Gastrocnemius medialis (tissue), 4 donors: ENCODE results near the gene SPRN.

Experiments used
- POLR2A ChIP-seq, 2 donors: fragments of 450-650 bp; IDR thresholded peaks; one replicate each; pipeline ENCODE4 v1.6.1; 2017; ENCODE audit warnings: antibody characterized with exemption in 2 of 2, mild to moderate bottlenecking in 2 of 2, moderate library complexity in 2 of 2
- TF ChIP-seq, protein P1 (sequence below), 5 experiments: fragments of 450-650 bp in 3 of 5; fragments of 200-600 bp in 2 of 5; sonication (generic) in 2 of 5; IDR thresholded peaks in 4 of 5; conservative IDR thresholded peaks in 1 of 5; 1 replicate in 4 of 5; 2 replicates in 1 of 5; pipeline ENCODE4 v1.5.1; 2016 to 2019; ENCODE audit warnings: antibody characterized with exemption in 5 of 5, mild to moderate bottlenecking in 3 of 5, moderate library complexity in 3 of 5

- TF ChIP-seq, protein P1, sequence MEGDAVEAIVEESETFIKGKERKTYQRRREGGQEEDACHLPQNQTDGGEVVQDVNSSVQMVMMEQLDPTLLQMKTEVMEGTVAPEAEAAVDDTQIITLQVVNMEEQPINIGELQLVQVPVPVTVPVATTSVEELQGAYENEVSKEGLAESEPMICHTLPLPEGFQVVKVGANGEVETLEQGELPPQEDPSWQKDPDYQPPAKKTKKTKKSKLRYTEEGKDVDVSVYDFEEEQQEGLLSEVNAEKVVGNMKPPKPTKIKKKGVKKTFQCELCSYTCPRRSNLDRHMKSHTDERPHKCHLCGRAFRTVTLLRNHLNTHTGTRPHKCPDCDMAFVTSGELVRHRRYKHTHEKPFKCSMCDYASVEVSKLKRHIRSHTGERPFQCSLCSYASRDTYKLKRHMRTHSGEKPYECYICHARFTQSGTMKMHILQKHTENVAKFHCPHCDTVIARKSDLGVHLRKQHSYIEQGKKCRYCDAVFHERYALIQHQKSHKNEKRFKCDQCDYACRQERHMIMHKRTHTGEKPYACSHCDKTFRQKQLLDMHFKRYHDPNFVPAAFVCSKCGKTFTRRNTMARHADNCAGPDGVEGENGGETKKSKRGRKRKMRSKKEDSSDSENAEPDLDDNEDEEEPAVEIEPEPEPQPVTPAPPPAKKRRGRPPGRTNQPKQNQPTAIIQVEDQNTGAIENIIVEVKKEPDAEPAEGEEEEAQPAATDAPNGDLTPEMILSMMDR (IDR thresholded peaks at IDR 0.05 in 4 of 5, conservative IDR thresholded peaks at IDR 0.05 in 1 of 5) = no peak
- no peak for TF ChIP-seq POLR2A (IDR thresholded peaks at IDR 0.05)
Measured at GRCh38 chr10:133455196-133455595, 30.8 kb upstream of the SPRN start.
